GM15510 (cell line): Measurements from ENCODE around the gene CSF2.

Experiments
- POLR2A ChIP-seq: IDR thresholded peaks from 3 replicates; pipeline ENCODE4 v1.6.1; 2011; ENCODE audit warnings: borderline replicate concordance; ENCODE audit not compliant: insufficient read length; ENCODE audit errors: extremely low read depth

CSF2 gene

DNA sequence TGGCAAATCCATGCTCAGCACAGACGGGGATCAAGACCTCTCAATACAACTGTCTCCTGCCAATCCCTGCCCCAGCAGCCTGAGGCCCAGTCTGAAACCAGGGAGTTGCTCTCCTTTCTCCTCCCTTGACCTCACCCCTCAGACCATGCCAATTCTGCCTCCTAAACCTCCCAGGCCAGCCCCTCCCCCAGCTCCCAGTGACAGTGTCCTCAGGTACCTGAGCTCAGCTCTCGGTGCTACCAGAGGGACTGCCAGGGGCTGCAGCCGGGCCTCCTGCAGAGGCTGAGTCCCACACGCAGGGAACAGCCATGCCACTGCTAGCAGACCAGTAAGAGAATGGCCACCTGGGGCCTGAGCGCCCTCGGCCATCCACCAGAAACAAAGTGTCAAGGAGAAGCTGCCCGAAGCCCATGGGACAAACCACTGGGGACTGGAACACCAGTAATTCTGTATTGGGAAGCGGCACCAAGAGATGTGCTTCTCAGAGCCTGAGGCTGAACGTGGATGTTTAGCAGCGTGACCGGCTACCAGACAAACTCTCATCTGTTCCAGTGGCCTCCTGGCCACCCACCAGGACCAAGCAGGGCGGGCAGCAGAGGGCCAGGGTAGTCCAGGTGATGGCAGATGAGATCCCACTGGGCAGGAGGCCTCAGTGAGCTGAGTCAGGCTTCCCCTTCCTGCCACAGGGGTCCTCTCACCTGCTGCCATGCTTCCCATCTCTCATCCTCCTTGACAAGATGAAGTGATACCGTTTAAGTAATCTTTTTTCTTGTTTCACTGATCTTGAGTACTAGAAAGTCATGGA, 13.7 kb upstream of the CSF2 start:
- no peak for TF ChIP-seq POLR2A

DNA sequence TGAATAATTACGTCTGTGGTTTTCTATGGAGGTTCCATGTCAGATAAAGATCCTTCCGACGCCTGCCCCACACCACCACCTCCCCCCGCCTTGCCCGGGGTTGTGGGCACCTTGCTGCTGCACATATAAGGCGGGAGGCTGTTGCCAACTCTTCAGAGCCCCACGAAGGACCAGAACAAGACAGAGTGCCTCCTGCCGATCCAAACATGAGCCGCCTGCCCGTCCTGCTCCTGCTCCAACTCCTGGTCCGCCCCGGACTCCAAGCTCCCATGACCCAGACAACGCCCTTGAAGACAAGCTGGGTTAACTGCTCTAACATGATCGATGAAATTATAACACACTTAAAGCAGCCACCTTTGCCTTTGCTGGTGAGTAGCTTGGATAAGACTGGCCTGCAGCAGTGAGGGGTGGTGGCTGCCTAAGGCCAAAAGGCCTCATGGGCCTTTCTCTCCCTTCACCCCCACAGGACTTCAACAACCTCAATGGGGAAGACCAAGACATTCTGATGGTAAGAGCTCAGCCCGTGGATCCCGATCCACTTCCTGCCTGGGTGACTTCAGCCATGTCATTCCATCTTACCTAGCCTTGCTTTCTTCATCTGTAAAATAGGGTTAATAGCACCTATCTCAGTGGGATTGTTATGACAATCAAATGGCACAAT, 13.0 kb upstream of the CSF2 start, which contains the start of gene IL3:
IL3 (plus strand) TSS at position 155 of the 661 bp plus-strand sequence; CDS start at position 207, 52 bp downstream.
- no peak for TF ChIP-seq POLR2A

DNA sequence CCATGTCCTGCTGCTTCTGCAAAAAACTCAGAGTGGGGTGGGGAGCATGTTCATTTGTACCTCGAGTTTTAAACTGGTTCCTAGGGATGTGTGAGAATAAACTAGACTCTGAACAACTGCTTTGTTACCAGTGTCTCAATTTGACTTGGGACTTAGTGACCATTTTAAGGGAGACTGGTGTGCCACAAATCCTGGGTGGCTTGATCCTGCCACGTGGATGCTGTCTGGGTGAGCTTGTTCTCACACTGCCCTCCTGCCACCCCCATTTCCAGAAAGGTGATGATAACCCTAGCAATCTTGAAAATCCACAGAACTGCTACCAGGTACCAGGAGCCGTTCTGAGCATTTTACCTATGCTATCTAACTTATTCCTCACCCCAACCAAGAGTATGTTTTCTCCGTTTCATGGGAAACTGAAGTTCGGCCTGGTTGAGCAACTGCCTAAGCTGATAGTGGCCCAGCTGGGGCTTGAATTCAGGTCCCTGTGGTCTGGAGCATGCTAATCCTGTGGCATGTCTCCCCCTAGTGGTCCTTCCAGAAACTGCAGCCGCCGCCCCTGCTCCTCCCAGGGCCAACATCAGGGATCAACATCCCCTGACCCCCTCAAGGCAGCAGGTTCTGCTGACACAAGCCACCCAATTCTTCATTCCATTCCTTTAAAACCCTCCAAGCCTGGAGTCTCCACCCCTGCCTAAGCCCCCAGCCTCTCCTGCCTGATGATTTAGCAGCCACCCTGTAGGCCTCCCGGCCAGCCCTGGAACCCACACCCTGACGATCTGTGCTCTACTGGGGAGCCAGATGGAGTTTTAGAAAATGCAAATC, 10.3 kb upstream of the CSF2 start:
- no peak for TF ChIP-seq POLR2A

DNA sequence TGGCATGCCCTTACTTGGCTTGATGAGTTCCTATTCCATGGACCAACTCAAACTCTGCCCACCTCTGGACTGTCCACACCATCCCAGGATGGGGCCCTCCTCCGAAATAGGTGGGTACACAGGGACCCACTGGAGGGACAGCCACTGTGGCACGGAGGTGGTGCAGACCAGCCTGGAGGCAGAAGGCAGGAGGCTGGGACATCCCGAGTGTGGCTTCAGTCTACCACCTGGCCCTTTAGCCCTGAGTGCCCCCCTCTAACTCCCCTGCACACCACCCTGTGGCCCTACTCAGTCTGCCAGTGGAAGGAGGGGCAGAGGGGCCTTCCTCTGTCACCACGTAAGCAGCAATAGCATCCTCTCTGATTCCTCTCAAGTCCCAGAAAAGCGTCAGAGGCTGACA, 9.4 kb upstream of the CSF2 start:
- no peak for TF ChIP-seq POLR2A

DNA sequence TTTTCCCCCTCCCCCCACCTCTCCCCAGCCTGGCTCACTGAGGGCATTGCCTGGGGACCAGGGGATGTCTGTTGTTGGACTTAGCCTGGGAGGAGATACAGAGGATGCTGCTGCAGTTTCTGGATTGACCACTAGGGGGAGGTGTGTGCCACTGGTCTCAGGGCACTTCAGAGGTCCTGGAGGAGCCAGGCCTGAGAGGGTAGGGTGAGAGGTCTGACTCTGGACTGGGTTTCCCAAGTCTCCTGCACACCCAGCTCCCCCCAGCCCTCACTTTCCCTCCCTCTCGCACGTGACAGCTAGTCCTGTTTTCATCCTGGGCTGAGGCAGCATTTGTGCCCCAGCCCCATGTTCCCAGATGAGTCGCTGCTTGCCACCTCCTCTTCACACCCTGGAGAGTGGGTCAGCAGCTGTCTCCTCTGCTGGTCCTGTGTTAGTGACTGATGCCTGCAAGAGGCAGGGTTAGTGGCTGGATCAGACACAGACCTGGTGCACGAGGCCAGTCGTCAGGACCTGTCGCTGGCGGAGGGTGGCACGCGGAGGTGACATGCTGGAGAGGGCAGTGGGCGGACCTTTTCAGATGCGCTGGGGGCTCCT, 8.8 kb upstream of the CSF2 start:
- no peak for TF ChIP-seq POLR2A

DNA sequence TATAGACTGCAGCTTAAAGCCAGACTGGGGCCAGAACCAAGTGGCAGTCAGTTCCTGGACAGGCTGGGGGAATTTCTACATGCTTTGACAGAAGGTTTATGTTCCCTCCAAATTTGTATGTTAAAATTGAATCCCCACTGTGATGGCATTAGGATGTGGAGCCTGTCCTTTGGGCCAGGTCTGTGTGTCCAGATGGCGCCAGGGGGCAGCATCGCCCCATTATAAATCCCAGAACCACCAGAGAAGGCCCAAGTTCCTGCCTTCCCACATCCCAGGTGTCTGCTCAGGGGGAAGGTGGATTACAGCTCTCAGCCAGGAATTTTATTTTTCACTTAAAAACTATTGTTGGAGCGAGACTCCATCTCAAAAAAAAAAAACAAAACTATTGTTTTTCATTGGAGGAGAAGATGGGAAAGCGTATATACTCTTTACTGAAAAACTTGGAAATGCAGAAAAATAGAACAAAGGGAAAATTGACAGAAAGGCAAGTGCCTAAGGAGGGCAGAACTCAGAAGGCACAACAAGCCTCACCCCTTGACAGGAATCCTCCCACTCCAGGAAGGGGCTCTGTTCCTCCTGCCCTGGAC, 8.1 kb upstream of the CSF2 start:
- no peak for TF ChIP-seq POLR2A

DNA sequence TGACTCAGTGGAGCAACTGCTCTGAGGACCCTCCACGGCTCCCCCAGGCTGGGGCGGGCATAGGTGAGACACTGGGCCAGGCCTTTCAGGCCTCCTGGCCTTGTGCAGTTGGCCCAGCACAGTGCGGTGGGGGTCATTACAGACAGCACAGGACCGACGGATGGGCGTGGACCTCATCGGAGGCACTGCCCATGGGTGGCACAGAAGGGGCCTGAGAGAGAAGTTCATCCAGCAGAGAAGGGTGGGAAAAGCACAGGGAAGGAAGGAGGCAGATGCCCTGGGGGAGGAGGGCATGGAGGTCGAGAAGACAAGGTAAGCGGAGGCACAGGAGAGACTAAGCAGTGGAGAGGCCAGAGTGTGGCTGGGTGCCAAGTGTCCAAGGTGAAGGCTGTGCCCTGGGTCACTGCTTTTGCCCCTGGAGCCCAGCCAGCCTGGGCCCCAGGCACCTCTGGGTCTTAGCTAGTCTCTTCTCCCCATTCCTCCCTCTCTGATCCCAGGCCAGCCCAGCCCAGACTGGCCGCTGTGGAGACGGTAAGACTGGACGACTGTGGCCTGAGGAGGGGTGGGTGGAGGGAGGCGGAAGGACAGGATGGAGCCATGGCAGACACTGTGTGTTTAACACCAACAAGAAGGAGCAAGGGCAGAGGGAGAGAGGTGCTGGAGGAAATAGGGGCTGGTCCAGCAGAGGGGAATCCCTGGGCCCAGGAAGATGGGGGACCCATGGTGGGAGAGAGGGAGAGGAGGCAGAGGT, 7.5 kb upstream of the CSF2 start:
- TF ChIP-seq POLR2A: no peak

DNA sequence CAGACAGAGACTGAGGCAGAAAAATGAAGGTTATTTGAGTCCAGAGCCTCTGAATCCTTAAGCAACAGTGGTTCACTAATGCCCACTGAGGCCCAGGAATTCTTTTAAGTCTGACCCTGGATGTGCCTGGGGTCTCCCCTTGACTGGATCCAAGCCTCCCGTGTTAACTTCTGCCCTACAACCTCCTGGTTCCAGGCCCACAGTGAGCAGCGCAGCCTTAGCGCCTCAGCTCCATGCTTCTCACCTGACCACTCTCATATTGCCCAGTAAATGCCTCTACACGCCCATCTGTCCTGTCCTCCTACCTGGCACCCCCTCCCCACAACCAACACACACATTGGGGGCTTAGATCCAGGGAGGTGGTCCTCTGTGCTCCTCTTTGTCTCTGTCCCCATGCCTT, 6.7 kb upstream of the CSF2 start:
- no peak for TF ChIP-seq POLR2A

DNA sequence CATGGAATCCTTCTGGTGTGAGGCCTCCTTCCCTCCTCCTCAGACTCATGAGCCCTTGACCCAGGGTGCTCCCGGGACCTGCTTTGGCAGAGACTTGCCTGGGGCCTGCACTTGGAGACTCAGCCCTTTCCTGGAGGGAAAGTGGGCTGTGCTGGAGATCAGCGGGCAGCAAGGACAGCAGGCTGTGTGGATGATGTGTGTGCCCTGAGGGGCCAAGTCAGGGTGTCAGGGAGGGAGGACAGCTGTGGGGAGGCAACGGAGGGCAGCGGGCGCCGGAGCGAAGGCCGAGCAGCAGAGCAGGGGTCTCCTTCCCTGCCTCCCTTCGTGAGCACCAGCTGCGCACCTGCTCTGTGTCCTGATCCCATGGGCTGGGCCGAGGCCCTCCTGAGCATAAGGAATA, 6.1 kb upstream of the CSF2 start:
- no peak for TF ChIP-seq POLR2A

DNA sequence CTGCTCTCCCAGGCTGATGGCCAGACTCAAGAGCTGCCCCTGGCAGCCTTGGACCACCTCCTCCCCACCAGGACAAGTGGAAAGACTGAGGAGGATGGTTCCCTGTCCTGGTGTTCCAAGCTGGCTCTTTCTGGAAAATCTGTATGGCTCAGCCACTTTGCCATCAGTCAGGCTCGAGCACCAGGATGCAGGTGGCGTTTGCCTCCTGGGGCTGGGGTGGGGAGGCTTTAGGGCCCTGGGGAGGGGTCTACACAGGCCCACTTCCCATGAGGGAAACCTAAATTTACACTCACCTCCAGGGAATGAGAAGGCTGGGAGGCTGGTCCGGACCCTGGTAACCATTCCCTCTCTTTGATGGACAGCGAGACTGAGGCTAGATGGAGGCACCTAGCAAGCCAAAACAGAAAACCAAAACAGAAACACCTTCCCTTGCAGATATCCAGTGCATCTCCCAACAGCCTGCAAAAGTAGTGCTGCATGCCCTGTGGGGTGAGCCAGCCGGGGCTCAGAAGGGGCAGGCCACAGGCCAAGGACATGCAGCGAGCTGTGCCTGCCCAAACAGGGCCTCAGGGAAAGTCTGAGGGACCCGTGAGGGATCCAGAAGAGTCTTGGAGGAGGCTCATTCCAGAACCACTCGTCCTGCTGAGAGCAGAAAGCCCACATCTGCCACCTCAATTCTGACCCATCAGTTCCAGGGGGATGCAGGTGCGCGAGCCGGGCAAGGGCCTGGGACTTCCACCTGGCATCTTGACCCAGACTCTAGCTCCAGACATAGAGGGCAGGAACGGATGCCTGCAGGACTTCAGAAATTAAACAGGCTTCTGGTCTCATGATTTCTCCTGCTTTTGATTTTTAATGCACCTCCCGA, 5.4 kb upstream of the CSF2 start:
- TF ChIP-seq POLR2A: no peak

DNA sequence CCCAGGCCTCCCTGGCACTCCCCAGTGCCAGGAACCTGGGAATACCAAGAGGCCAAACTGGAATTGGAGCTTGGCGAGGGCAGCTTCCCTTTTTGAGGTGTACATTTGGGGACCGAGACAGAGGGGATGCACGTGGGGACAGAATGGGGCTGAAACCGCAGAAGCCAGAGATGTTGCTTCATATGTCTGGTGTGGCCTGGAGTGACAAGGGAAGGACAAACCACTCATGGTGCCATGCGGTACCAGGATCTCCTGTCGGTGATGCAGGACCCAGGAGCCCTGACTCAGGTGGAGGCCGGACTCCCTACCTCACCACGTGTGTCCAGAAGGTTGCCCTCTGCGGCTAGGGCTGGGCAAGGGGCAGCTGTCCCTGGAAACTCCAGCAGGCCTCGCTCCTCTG, 4.0 kb upstream of the CSF2 start:
- no peak for TF ChIP-seq POLR2A

DNA sequence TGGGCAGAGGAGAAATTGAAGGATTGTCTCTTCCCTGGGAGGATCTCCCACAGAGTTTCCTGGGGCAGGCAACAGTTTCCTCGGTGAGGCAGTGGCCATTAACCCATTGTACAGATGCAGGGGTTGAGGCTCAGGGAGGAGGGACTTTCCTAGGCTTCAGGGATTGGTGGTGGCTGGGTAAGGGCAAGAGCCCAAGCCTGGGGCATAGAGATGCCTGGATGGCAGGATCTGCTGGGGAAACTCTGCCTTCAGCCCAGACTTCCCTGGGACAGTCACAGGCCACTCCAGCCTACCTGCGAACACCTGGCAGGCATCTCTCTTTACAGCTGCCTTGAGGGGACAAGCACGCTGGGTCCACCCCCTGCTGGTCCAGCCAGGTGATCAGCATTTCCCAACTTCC, 3.6 kb upstream of the CSF2 start:
- TF ChIP-seq POLR2A: no peak
